NCI-H82 treated with DMSO at 0.1 percent for 48 hours (cell line): ENCODE measurements around the gene ABCB4.

Experiments
- DNase-seq: peaks from one replicate; lab custom pipeline; 2025; ENCODE audit not compliant: unreplicated experiment; lab: John Stamatoyannopoulos, UW

Gene ABCB4

DNA sequence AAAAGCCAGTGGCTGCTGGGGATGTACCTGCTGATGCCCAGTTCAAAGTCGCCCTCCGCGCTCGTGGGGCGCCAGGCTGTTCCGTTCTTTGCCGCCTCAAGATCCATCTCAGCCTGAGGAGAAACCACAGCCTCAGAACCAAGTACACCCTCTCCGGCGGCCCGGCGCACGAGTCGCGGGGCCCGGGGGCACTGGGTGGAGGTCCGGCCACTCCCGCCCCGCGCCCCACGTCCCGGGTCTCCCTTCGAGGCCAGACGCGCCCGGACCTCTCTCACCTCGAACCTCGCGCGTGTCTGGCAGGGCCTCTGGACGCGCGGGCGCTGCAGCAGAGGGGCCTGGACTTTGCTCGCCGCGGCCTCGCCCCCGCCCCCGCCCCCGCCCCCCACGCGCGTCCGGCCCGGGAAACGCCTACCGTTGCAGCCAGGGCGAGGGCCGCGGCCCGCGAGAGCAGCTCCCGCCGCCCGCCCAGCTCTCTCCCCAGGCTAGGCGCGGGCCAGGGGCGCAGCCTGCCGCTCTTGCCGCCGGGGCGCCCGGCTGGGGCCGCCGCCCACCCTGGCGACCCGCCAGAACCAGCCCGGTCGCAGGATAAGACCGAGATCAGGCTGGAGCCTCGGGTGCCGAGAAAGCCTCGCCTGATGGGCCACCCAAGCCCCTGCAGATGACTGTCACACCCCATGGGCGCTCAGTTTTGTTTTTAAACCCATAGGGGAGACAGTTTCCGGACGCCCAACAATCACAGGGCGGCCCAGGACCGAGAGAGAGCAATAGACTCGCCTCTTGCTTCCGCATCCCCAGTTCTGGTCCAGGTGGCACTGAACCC, at the start of gene ABCB4:
Gene ABCB4 (minus strand): TSS at position 322 of the 820 bp plus-strand sequence. CDS start 215 bp downstream, at position 107.
- DNase-seq: no peak

- DNase-seq: no peak
These were observed 43.3 kb upstream of the ABCB4 start for GRCh38 chr7:87518735-87519134.

- no peak for DNase-seq
These were observed 42.4 kb upstream of the ABCB4 start for GRCh38 chr7:87517891-87518290.

DNA sequence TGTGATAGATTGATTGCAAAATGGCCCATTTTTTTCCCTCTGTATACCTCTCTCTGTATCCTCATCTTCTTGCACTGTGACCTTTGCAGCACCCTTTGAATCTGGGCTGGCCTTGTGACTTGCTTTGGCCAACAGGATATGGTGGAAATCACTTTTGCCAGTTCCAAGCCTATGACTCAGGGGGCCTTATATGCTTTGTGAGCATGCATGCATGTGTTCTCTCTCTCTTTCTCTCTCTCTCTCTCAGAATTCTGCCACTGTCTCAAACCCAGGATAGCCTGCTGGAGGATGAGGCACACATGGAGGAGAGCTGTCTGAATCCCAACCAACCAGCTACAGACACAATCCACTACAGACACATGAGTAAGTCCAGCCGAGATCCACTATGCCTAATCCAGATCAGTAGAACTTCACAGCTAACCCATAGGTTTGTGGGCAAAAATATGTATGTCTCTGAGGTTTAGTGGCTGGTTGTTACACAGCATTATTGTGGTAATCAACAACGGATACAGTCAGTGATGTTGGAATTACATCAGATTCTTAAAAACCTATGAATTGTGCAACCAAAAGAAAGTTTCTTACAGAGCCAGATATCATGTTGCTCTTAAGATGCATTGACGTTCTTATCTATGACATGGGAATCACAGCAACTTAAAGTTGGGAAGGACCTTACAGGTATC, 41.8 kb upstream of the ABCB4 start:
- no peak for DNase-seq

DNA sequence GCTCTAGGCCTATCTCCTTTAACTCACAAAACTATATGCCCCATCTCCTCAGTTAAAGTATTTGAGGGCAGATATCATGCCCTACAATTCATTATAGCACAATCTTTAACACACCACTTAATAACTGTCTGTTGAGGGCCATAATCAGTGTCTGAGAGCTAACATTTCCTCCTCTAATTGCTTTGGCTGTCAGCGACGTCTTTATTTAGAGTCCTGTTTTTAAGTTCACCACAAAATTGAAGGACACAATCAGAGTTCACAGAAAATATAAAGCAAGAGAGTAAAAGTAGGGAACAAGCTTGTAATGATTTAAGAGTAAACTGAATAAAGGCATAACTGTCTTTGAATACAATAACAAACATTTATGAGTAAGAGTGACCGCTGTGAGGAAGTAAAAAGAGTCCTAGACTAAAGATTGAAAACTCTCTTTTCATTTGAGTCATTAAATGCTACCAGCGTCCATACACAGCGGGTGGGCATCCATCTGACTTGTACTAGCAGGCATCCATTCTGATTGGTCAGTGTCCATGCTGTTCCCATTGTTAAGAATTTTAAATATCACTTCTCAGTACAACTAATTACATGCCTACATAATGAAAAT, 38.4 kb upstream of the ABCB4 start:
- DNase-seq: no peak

- no peak for DNase-seq
These were observed 37.4 kb upstream of the ABCB4 start for GRCh38 chr7:87512906-87513305.

DNA sequence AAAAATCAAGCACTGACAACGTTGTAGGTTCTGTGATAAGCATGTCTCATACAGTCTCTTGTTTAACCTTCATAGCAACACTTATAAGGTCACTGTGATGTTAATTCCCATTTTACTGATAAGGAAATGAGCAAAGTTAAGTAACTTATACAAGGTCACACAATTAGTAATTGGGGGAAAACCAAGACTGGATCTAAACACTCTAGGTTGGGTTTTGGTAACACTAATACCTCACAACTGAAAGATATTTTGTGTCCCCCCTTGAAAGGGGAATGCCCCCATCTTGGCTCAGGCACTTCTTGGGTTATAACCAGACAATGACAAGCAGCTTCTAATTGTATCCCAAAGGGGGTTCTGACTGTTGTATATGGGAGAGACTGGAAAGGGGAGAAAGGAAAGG, 36.0 kb upstream of the ABCB4 start:
- no peak for DNase-seq

GRCh38 chr7:87510411-87510875, 35.0 kb upstream of the ABCB4 start:
- DNase-seq: no peak

GRCh38 chr7:87507446-87507845, 32.0 kb upstream of the ABCB4 start:
- DNase-seq: peak; percentile 60

DNA sequence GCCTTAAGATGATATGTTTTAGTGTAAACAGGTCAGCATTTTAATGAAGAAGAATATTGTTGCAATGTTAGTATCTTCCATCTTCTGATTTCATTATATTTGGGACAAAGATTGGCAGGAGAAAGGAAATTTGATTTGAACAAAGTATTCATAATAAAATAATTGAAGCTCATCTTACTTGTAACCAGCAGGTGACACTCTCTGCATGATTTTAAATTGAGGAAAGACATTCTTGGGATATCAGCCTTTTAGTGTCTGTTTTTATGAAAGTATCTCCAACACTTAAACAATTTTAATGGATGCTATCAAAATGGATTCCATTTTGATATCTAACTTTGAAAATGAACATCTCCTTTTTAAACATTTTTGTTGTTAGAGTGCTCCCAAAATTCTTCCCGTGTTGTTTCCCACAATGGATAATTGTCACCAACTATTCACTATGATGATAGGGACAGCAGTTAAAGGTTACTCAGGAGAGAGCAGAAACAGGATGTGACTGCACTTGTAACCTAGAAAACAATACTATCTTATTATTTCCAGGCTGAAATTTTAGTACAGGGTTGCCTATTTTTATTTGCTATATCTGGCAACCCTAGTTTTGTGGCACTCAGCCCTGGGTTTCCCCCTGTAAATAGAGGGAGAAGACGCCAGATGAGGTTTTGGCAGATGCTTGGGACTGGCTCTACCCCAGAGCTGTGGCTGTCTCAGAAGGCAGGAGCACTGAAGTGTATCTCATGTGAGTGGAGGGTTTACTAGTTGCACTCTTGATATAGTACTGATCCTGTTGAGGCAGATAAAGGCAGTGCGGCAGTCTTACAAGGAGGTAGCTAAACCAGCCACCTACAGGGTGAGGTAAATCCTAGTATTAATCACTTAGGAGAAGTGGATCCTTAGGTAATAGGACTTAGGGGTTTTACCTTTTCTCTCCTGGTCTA, 31.0 kb upstream of the ABCB4 start:
- no peak for DNase-seq

DNA sequence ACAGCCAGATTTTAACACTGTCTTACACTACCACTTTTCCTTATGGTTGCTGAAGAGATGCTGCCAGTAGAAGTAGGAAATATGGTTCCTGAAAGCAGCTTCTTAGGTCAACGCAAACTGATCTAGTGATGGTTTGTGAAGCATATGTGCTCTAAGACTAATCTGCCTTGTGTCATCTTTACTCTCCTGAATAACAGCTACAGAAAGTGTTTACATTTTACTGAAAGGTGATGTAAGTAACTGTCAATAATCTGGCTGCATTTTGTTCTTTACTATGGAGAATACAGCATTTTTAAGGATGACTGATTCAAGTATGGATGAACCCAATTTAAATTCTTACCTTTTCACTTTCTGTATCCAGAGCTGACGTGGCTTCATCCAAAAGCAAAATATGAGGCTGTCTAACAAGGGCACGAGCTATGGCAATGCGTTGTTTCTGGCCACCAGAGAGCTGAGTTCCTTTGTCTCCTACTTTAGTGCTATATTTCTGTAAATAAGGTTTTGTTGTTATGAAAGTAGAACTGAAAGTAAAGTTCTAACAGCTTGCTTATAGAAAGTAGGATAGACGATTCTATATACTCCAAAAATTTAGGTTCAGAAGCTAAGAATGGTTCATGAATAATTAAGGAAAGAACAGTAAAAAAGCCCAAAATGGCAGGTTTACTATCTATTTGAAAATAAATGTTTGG, 30.2 kb upstream of the ABCB4 start:
- no peak for DNase-seq

GRCh38 chr7:87505122-87505521, 29.6 kb upstream of the ABCB4 start:
- DNase-seq: no peak

DNA sequence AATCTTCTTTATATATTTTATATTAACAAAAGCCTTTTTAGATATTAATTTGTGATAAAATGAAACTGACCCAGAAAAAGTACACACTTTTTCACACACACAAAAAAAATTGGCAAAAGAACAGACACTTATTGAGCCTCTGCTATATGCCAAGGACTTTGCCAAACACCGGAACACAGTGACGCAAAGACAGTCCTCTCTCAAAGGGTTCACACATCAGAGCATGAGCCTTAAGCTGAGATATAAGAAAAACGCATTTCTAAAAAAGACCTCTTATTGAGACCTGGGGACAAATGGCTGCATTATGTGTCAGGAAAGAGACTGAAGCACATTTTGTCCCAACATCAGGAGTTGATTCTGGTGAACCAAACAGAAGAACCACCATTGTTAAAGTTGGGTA, 24.0 kb upstream of the ABCB4 start:
- DNase-seq: no peak

GRCh38 chr7:87498893-87499292, 23.4 kb upstream of the ABCB4 start:
- no peak for DNase-seq

DNA sequence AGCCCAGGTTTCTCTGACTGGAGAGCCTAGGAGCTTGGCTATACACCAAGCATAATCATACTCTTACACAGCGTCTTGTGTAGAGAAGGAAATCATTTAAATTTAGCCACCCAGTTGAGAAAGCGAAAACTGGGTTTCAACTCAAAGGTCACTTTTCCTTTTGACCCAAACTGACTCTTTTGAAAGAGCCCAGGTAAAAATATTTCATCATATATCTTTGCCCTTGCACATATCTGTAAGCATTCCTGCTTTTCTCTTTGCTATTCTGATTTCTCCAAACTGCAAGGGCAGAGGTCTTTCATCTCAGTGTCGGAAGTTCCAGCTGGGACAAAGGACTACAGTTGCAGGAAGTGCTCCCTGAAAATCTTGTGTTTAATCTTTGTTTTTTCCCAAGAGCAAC, 22.0 kb upstream of the ABCB4 start:
- no peak for DNase-seq

DNA sequence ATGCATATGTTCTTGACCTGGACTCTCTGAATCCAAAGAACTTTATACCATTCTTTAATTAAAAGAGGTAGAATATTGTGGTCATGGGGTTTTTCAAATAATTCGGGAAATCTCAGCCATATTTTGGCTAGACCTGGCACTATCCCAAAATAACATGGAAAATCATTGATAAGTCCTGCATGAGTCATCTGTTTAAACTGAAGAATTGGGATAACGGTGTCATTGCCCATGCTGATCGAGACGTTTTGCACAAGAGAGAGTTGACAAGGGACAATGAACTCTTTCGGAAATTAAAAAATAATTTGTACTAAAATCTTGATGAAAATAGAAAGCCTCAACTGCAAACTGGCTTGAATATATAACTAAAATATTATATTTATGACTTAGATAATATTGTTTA, 19.9 kb upstream of the ABCB4 start:
- no peak for DNase-seq

GRCh38 chr7:87494454-87494853, 19.0 kb upstream of the ABCB4 start:
- no peak for DNase-seq

- no peak for DNase-seq
These were observed 7.7 kb upstream of the ABCB4 start for GRCh38 chr7:87483131-87483530.

GRCh38 chr7:87482115-87482514, 6.6 kb upstream of the ABCB4 start:
- DNase-seq: no peak

DNA sequence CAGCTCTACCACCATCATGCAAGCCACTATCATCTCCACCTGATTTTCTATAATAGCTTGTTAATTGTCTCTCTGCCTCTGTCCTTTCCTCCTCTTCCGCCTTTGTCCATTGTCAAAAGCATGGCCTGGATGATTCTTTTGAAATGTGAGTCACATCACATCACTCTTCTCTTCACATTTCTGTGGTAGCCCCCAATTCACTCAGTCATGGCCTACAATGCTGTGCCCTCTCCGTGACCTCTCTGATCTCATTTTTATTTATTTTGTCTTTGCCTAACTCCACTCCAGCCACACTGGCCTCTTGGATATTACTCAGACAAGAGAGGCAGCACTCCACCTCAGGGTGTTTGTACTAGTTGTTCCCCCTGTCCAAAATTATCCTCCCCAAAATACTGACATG, 4.9 kb upstream of the ABCB4 start:
- DNase-seq: no peak
